Activated CD4-positive, alpha-beta T cell treated with anti-CD3 and anti-CD28 coated beads, Interleukin-2, amount 10 ng/mL, durations not matched to agents 7 days and 5 days (primary cell): ENCODE measurements around the gene NBPF12. TPM values are rescaled to one million over a fixed set of nuclear protein-coding genes. Genes with fewer than 3 reads are reported as not detected.
"Not testable (repeated sequence)": the region's sequence is repeated elsewhere in the genome, so short reads cannot be mapped to it uniquely, and the experiment has no call there.

Experiments
- CTCF ChIA-PET: fragments of 350-600 bp; sonication (Branson Sonifier 250); formaldehyde crosslinking; loops from one replicate; lab custom pipeline; 2021; ENCODE audit warnings: antibody characterized with exemption; lab: Charles Lee
- POLR2A ChIA-PET: fragments of 350-600 bp; sonication (Branson Sonifier 250); formaldehyde crosslinking; loops from one replicate; lab custom pipeline; 2021; ENCODE audit warnings: antibody characterized with exemption; lab: Charles Lee
- DNase-seq: peaks from one replicate; pipeline ENCODE4 v3.0.0-alpha.2; 2020
- H3K27ac Mint-ChIP-seq: one replicate; pipeline ENCODE4 v1.8.0; 2021; ENCODE audit warnings: mild to moderate bottlenecking, moderate library complexity, mixed read lengths
- H3K27me3 Mint-ChIP-seq: one replicate; pipeline ENCODE4 v1.8.0; 2021; ENCODE audit warnings: mixed read lengths
- H3K36me3 Mint-ChIP-seq: one replicate; pipeline ENCODE4 v1.8.0; 2021; ENCODE audit warnings: low read depth, mixed read lengths
- H3K4me1 Mint-ChIP-seq: one replicate; pipeline ENCODE4 v1.8.0; 2021; ENCODE audit warnings: mixed read lengths
- H3K4me3 Mint-ChIP-seq: one replicate; pipeline ENCODE4 v1.8.0; 2021; ENCODE audit warnings: mild to moderate bottlenecking, moderate library complexity, mixed read lengths
- H3K9me3 Mint-ChIP-seq: one replicate; pipeline ENCODE4 v1.8.0; 2021; ENCODE audit warnings: mixed read lengths
- total RNA-seq, 2 experiments: library from RNA; stranded (reverse); gene quantifications; one replicate each; pipeline ENCODE4 v1.2.3, GENCODE V29; 2021

The NBPF12 gene
- total RNA-seq, result 10 to 100 TPM; 18.0 to 19.0 TPM

DNA sequence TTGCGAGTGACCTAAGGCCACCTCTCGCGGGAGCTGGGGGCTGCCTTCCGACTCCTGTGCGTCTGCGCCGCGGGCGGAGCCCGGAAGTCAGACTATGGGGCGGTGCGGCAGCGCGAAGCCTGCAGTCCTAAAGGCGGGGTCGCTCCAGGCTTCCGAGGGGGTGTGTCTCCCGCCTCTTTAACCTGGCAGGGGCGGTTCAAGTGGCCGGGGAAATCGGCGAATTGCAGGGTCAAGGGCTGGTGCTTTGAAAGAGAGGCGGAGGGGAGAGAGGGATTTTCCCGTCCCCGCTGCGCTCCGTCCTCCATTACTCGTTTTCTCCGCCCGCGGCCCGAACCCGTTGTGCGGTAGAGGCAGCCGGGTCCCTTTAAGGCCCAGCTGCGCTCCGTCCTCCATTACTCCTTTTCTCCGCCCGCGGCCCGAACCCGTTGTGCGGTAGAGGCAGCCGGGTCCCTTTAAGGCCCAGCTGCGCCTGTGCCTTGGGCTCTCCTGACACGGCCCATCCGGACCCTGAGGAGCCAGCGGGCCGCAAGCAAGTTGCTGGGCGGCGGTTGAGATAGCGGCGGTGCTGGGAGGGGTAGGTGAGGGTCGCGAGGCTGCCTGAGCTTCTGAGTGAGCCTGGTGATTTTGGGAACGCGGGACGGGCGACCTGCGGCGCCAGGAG is at the start of gene NBPF12:
NBPF12 (plus strand) TSS at position 83 of the 661 bp plus-strand sequence. CDS start 21,820 bp downstream, outside the sequence.
- Mint-ChIP-seq H3K4me1 (peaks cover 21% of the 10 kb centered on the region), H3K27ac (peak within 1 kb of the TSS; percentile 98), H3K4me3 (peak within 1 kb of the TSS; percentile 95)
- H3K9me3 Mint-ChIP-seq, POLR2A ChIA-PET, CTCF ChIA-PET, H3K36me3 Mint-ChIP-seq, H3K27me3 Mint-ChIP-seq: not testable (repeated sequence)
- peak; percentile 78 for DNase-seq

DNA sequence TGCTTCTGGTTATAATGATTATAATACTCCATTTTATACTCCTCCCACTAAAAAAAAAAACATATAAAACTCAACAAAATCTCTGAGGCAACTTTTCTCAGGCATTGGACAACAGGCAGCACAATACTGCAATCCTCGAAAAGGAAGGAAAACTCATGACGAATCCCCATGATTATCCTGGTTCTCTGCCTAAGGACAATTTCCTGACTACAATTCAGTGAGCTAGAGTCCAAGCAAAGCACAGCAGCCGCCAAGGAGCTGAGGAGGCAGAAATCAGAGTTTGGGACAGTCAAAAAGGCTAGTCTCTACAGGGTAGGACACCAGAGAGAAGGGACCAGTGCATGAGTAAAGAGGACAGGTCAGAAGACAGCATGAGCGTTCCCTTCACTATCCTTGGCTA is 46.8 kb upstream of the NBPF12 start:
- POLR2A ChIA-PET, H3K36me3 Mint-ChIP-seq, CTCF ChIA-PET, H3K4me3 Mint-ChIP-seq, H3K27me3 Mint-ChIP-seq, DNase-seq, H3K4me1 Mint-ChIP-seq, H3K9me3 Mint-ChIP-seq, H3K27ac Mint-ChIP-seq: not testable (repeated sequence)

GRCh38 chr1:146892331-146892730 is 45.8 kb upstream of the NBPF12 start:
- CTCF ChIA-PET, H3K27ac Mint-ChIP-seq, DNase-seq, POLR2A ChIA-PET, H3K27me3 Mint-ChIP-seq, H3K9me3 Mint-ChIP-seq, H3K4me1 Mint-ChIP-seq, H3K36me3 Mint-ChIP-seq, H3K4me3 Mint-ChIP-seq: not testable (repeated sequence)

DNA sequence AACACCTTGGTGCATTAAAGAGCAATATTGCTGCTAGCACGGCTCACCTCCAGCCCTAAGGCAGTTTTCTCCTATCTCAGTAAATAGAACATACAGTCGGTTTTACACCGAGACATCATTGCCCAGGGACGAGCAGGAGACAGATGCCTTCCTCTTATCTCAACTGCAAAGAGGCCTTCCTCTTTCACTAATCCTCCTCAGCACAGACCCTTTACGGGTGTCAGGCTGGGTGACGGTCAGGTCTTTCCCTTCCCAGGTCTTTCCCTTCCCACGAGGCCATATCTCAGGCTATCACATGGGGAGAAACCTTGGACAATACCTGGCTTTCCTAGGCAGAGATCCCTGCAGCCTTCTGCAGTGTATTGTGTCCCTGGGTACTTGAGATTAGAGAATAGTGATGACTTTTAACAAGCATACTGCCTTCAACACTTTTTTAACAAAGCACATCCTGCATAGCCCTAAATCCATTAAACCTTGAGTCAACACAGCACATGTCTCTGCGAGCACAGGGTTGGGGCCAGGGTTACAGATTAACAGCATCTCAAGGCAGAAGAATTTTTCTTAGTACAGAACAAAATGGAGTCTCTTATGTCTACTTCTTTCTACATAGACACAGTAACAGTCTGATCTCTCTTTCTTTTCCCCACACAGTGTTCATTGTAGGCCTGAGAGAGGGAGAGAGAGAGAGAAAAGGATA is 30.4 kb upstream of the NBPF12 start:
- POLR2A ChIA-PET, H3K4me3 Mint-ChIP-seq, H3K36me3 Mint-ChIP-seq, H3K4me1 Mint-ChIP-seq, CTCF ChIA-PET, H3K27me3 Mint-ChIP-seq, H3K9me3 Mint-ChIP-seq, H3K27ac Mint-ChIP-seq, DNase-seq: not testable (repeated sequence)

- POLR2A ChIA-PET, CTCF ChIA-PET, H3K36me3 Mint-ChIP-seq, H3K27me3 Mint-ChIP-seq, H3K27ac Mint-ChIP-seq, H3K9me3 Mint-ChIP-seq, H3K4me3 Mint-ChIP-seq, DNase-seq, H3K4me1 Mint-ChIP-seq: not testable (repeated sequence)
Measured at GRCh38 chr1:146912975-146913374, 25.1 kb upstream of the NBPF12 start.

DNA sequence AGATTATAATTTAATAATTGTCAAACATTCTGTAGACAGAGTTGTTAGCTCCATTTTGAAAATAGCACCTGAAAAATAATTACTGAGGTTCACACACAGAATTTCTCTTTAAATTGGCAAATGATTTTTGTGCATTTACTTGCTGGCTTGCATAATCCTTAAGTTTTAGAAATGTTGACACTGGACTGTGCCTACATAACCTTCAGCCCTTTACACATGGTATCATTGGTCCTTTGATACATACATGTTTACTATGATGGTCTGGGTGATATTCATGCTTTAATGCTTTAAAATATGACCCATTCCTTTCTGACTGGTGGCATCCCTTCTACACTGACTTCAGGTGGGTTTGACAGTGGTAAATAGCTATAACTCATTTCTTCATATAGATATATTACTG is 17.3 kb upstream of the NBPF12 start:
- DNase-seq, CTCF ChIA-PET, POLR2A ChIA-PET, H3K27ac Mint-ChIP-seq, H3K4me1 Mint-ChIP-seq, H3K9me3 Mint-ChIP-seq, H3K4me3 Mint-ChIP-seq, H3K27me3 Mint-ChIP-seq, H3K36me3 Mint-ChIP-seq: not testable (repeated sequence)

GRCh38 chr1:146922614-146923013 is 15.5 kb upstream of the NBPF12 start:
- H3K9me3 Mint-ChIP-seq, H3K4me3 Mint-ChIP-seq, CTCF ChIA-PET, H3K27ac Mint-ChIP-seq, H3K4me1 Mint-ChIP-seq, H3K36me3 Mint-ChIP-seq, DNase-seq, POLR2A ChIA-PET, H3K27me3 Mint-ChIP-seq: not testable (repeated sequence)

- H3K27me3 Mint-ChIP-seq, H3K4me1 Mint-ChIP-seq, DNase-seq, H3K27ac Mint-ChIP-seq, H3K36me3 Mint-ChIP-seq, H3K4me3 Mint-ChIP-seq, CTCF ChIA-PET, POLR2A ChIA-PET, H3K9me3 Mint-ChIP-seq: not testable (repeated sequence)
Measured at GRCh38 chr1:146924106-146924505, 14.0 kb upstream of the NBPF12 start.

GRCh38 chr1:146926413-146926812 is 11.7 kb upstream of the NBPF12 start:
- H3K36me3 Mint-ChIP-seq, CTCF ChIA-PET, H3K4me3 Mint-ChIP-seq, H3K27me3 Mint-ChIP-seq, H3K4me1 Mint-ChIP-seq, H3K27ac Mint-ChIP-seq, H3K9me3 Mint-ChIP-seq, DNase-seq: not testable (repeated sequence)
- POLR2A ChIA-PET, result interaction anchor here (0.7 kb wide), 1 partner anchor 367 kb away, joined by 3 read pairs; no protein-coding TSS in a partner anchor

GRCh38 chr1:146930225-146930624 is 7.9 kb upstream of the NBPF12 start:
- Mint-ChIP-seq H3K4me1 (peaks cover 12% of the 10 kb centered on the region), H3K27me3 (peaks cover 13% of the 10 kb centered on the region)
- POLR2A ChIA-PET, H3K9me3 Mint-ChIP-seq, CTCF ChIA-PET, H3K36me3 Mint-ChIP-seq, H3K27ac Mint-ChIP-seq, H3K4me3 Mint-ChIP-seq, DNase-seq: not testable (repeated sequence)

DNA sequence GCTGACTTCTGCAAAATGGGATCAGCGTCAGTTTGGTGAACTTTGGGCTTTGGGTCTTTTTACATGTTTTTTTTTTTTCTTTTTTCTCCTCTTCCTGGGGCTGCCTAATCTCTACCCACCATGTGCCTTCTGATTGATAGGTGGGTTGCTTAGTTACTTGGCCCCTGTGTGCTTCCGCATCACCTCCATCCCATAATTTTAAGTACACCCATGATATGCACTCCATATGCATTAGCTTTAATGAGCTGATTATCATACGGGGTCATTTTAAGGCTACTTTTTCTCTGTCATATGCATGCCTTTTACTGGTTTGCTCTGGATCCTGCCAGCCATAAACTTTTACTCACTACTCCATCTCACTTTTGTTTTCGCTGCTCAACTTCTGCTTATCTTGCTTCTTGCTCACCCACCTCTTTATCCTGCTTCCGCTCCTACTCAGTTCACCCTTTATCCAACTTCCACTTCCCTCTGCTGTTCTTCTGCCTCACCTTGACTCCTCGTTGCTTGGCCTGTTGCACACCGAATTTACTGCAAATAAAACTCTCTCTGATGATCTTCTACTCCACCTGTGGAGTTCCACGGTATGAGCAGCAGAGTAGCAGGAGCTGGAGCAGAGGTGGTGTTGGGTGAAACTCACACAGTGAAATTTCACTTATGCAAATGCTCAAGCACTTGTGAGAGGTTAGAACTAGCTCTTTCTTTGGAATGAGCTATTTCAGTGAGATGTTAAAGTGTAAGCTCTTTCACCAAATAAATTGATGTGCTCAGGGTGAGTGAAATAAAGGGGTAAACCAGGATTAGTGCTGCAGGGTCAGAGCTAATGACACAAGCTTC is 3.5 kb upstream of the NBPF12 start:
- Mint-ChIP-seq H3K4me1 (peaks cover 17% of the 10 kb centered on the region), H3K27me3 (peaks cover 10% of the 10 kb centered on the region), H3K4me3 (peak overlapping the region; percentile 5)
- DNase-seq, POLR2A ChIA-PET, CTCF ChIA-PET, H3K27ac Mint-ChIP-seq, H3K36me3 Mint-ChIP-seq, H3K9me3 Mint-ChIP-seq: not testable (repeated sequence)

DNA sequence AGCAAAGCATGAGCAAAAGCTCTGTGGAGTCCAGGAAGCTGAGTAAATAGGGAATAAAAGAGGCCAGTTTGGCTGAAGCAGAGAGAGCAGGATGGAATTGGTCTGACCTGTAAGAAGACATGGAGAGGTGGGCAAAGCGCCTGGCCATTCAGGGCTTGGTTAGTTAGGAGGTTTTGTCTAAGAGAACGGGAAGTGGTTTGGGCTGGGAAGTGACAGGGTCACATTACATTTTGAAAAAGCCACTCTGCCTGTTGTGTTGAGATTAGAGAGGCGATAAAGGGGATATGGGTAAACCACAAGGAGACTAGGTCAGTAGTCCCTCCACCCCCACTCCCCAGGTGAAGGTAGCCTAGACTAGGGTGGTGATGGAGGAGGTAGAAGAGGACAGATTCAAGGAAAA is 662 bp upstream of the NBPF12 start:
- peak overlapping the region; percentile 76 for H3K27ac Mint-ChIP-seq

More for the DNA sequence above, 662 bp upstream of the NBPF12 start:
- peak overlapping the region; percentile 52 for H3K4me3 Mint-ChIP-seq
- CTCF ChIA-PET, POLR2A ChIA-PET, H3K27me3 Mint-ChIP-seq, DNase-seq, H3K36me3 Mint-ChIP-seq, H3K9me3 Mint-ChIP-seq: not testable (repeated sequence)
- H3K4me1 Mint-ChIP-seq, result peaks cover 21% of the 10 kb centered on the region
